ENCODE data around the gene TBC1D22A.

TBC1D22A gene

DNA sequence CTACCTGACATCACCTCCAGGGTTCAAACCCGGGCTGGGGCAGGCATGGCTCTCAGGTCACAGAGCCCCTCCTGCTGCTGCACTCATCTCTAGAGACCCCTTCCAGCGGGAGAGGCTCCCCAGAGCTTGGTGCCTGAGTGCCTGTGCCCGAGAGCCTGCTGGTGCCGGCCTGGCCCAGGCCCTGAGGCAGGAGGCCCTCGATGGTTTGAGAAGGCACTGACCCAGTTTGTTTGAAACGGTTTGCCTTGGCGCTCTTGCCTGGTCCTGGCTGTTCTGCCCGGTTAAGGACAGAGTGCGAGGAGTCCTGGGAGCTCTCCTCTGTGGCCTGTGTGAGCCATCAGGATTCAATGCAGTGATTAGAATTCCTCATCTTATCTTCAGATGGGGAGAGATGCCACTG is 88.9 kb downstream of the TBC1D22A start:
- peaks cover 0 to 3% of the 10 kb centered on the region in 2 donors for H3K36me3 ChIP-seq (ENCODE audit: control insufficient read depth in 2 of 2, insufficient read depth in 2 of 2, low read length in 2 of 2)
- H3K9ac ChIP-seq (ENCODE audit: low read length in 2 of 2) = no peak overlapping the region
- H3K9me3 ChIP-seq (ENCODE audit: control insufficient read depth in 2 of 2, low read length in 2 of 2) = no peaks in the 10 kb centered on the region
- no peak overlapping the region for H3K4me3 ChIP-seq (ENCODE audit: low read length in 2 of 2)
- H3K4me1 ChIP-seq (ENCODE audit: control insufficient read depth, insufficient read depth, low read length) = no peaks in the 10 kb centered on the region
- H3K27ac ChIP-seq (ENCODE audit: low read length) = no peak overlapping the region
- no peaks in the 10 kb centered on the region for H3K27me3 ChIP-seq (ENCODE audit: control insufficient read depth in 1 of 2, insufficient read depth in 2 of 2, low read length in 2 of 2)

GRCh38 chr22:46851941-46852340 is 89.5 kb downstream of the TBC1D22A start:
- Histone ChIP-seq H3K4me3 (ENCODE audit: low read length in 2 of 2) (no peak overlapping the region), H3K36me3 (ENCODE audit: control insufficient read depth in 2 of 2, insufficient read depth in 2 of 2, low read length in 2 of 2) (peaks cover 0 to 3% of the 10 kb centered on the region in 2 donors)

DNA sequence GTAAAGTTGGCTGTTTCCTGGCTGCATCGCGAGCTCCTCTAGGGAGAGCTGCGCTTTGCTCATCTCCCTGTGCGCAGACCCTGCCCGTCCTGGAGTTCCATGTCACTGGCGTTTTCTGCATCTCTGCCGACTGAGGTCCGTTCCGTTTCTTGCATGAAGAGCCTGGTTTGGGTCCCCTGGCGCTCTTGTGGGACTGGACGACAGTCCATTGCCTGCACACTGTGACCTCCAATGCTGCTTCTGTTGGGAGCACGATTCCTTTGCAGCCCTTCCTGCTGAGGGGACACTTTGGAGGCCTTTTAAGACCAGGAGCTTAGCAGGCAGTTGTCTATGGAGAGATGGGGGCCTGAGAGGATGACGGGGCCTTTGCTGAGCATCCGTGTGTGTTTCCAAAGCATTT is 90.3 kb downstream of the TBC1D22A start:
- H3K9me3 ChIP-seq (ENCODE audit: control insufficient read depth in 2 of 2, low read length in 2 of 2) = no peaks in the 10 kb centered on the region
- peaks cover 0 to 3% of the 10 kb centered on the region in 2 donors for H3K36me3 ChIP-seq (ENCODE audit: control insufficient read depth in 2 of 2, insufficient read depth in 2 of 2, low read length in 2 of 2)
- no peak overlapping the region for H3K9ac ChIP-seq (ENCODE audit: low read length in 2 of 2)
- H3K27me3 ChIP-seq (ENCODE audit: control insufficient read depth in 1 of 2, insufficient read depth in 2 of 2, low read length in 2 of 2) = no peaks in the 10 kb centered on the region
- no peak overlapping the region for H3K27ac ChIP-seq (ENCODE audit: low read length)
- H3K4me1 ChIP-seq (ENCODE audit: control insufficient read depth, insufficient read depth, low read length) = no peaks in the 10 kb centered on the region
- H3K4me3 ChIP-seq (ENCODE audit: low read length in 2 of 2) = no peak overlapping the region

More at GRCh38 chr22:46851941-46852340, 89.5 kb downstream of the TBC1D22A start:
- Histone ChIP-seq H3K9me3 (ENCODE audit: control insufficient read depth in 2 of 2, low read length in 2 of 2) (no peaks in the 10 kb centered on the region), H3K4me1 (ENCODE audit: control insufficient read depth, insufficient read depth, low read length) (no peaks in the 10 kb centered on the region), H3K27ac (ENCODE audit: low read length) (no peak overlapping the region), H3K9ac (ENCODE audit: low read length in 2 of 2) (no peak overlapping the region), H3K27me3 (ENCODE audit: control insufficient read depth in 1 of 2, insufficient read depth in 2 of 2, low read length in 2 of 2) (no peaks in the 10 kb centered on the region)

DNA sequence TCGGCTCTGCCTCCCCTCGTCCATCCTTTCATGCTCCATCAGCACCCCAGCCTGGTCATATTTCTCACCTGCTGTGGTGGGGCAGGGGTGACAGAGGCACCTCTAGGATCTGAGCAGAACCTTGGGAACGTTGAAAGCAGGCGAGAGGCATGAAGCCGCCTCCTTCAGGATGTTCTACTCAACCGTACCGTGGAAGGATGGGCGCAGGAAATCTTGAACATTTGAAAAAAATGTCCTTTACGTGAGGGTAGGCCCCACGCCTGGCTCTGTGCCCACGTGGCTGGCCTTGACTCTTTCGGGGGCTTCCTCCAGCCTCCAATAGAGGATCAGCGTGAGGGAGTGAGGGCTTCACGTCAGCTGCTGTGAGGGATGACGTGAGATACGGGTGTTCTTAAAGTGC is 90.7 kb downstream of the TBC1D22A start:
- H3K4me1 ChIP-seq (ENCODE audit: control insufficient read depth, insufficient read depth, low read length) = no peaks in the 10 kb centered on the region
- no peaks in the 10 kb centered on the region for H3K9me3 ChIP-seq (ENCODE audit: control insufficient read depth in 2 of 2, low read length in 2 of 2)
- no peak overlapping the region for H3K27ac ChIP-seq (ENCODE audit: low read length)
- H3K4me3 ChIP-seq (ENCODE audit: low read length in 2 of 2) = no peak overlapping the region
- H3K27me3 ChIP-seq (ENCODE audit: control insufficient read depth in 1 of 2, insufficient read depth in 2 of 2, low read length in 2 of 2) = no peaks in the 10 kb centered on the region
- H3K36me3 ChIP-seq (ENCODE audit: control insufficient read depth in 2 of 2, insufficient read depth in 2 of 2, low read length in 2 of 2) = peaks cover 0 to 3% of the 10 kb centered on the region in 2 donors
- H3K9ac ChIP-seq (ENCODE audit: low read length in 2 of 2) = no peak overlapping the region

GRCh38 chr22:46854125-46854870 is 91.8 kb downstream of the TBC1D22A start:
- H3K9ac ChIP-seq (ENCODE audit: low read length in 2 of 2) = no peak overlapping the region
- H3K4me3 ChIP-seq (ENCODE audit: low read length in 2 of 2) = no peak overlapping the region
- no peak overlapping the region for H3K27ac ChIP-seq (ENCODE audit: low read length)
- H3K9me3 ChIP-seq (ENCODE audit: control insufficient read depth in 2 of 2, low read length in 2 of 2) = no peaks in the 10 kb centered on the region
- H3K4me1 ChIP-seq (ENCODE audit: control insufficient read depth, insufficient read depth, low read length) = no peaks in the 10 kb centered on the region
- H3K27me3 ChIP-seq (ENCODE audit: control insufficient read depth in 1 of 2, insufficient read depth in 2 of 2, low read length in 2 of 2) = no peaks in the 10 kb centered on the region
- H3K36me3 ChIP-seq (ENCODE audit: control insufficient read depth in 2 of 2, insufficient read depth in 2 of 2, low read length in 2 of 2) = peaks cover 0 to 3% of the 10 kb centered on the region in 2 donors

- peaks cover 0 to 3% of the 10 kb centered on the region in 2 donors for H3K36me3 ChIP-seq (ENCODE audit: control insufficient read depth in 2 of 2, insufficient read depth in 2 of 2, low read length in 2 of 2)
- no peaks in the 10 kb centered on the region for H3K27me3 ChIP-seq (ENCODE audit: control insufficient read depth in 1 of 2, insufficient read depth in 2 of 2, low read length in 2 of 2)
- H3K27ac ChIP-seq (ENCODE audit: low read length) = no peak overlapping the region
Measured at GRCh38 chr22:46855681-46856080, 93.2 kb downstream of the TBC1D22A start.

DNA sequence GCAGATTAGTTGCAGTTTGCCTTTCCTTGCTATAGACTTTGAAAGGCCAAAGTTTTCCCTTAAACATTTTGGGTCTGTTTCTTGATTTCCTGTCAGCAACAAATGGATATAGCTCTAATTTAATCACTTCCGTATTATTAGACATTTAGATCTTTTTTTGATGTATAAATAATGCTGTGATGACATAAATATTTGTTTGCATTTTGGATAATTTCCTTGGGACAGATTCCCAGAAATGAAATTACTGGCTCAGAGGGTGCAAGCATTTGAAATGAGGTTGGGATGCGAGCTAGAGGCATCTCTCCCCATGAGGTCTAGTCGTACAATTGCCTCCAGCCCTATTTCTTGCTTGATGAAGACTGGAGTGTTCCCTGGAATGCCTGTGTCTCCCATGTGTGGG is 94.2 kb downstream of the TBC1D22A start:
- H3K27me3 ChIP-seq (ENCODE audit: control insufficient read depth in 1 of 2, insufficient read depth in 2 of 2, low read length in 2 of 2) = no peaks in the 10 kb centered on the region
- H3K9me3 ChIP-seq (ENCODE audit: control insufficient read depth in 2 of 2, low read length in 2 of 2) = no peaks in the 10 kb centered on the region
- H3K4me1 ChIP-seq (ENCODE audit: control insufficient read depth, insufficient read depth, low read length) = no peaks in the 10 kb centered on the region
- H3K36me3 ChIP-seq (ENCODE audit: control insufficient read depth in 2 of 2, insufficient read depth in 2 of 2, low read length in 2 of 2) = peaks cover 0 to 3% of the 10 kb centered on the region in 2 donors
- H3K4me3 ChIP-seq (ENCODE audit: low read length in 2 of 2) = no peak overlapping the region
- no peak overlapping the region for H3K27ac ChIP-seq (ENCODE audit: low read length)
- H3K9ac ChIP-seq (ENCODE audit: low read length in 2 of 2) = no peak overlapping the region

More at GRCh38 chr22:46855681-46856080, 93.2 kb downstream of the TBC1D22A start:
- H3K9me3 ChIP-seq (ENCODE audit: control insufficient read depth in 2 of 2, low read length in 2 of 2) = no peaks in the 10 kb centered on the region
- H3K4me1 ChIP-seq (ENCODE audit: control insufficient read depth, insufficient read depth, low read length) = no peaks in the 10 kb centered on the region
- no peak overlapping the region for H3K9ac ChIP-seq (ENCODE audit: low read length in 2 of 2)
- H3K4me3 ChIP-seq (ENCODE audit: low read length in 2 of 2) = no peak overlapping the region

GRCh38 chr22:46857142-46857884 is 94.9 kb downstream of the TBC1D22A start:
- Histone ChIP-seq H3K36me3 (ENCODE audit: control insufficient read depth in 2 of 2, insufficient read depth in 2 of 2, low read length in 2 of 2) (peaks cover 0 to 3% of the 10 kb centered on the region in 2 donors), H3K4me1 (ENCODE audit: control insufficient read depth, insufficient read depth, low read length) (no peaks in the 10 kb centered on the region), H3K4me3 (ENCODE audit: low read length in 2 of 2) (no peak overlapping the region)

DNA sequence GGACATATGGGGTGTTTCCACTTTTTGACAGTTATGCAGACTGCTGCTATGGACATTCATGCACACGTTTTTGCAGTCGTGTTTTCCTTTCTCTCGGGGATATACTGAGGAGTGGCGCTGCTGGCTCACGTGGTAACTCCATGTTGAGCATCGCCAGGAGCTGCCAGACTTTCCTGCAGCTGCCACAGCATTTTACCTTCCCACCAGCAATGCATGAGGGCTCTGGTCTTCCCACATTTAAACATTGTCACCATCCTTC is 95.4 kb downstream of the TBC1D22A start:
- no peak overlapping the region for H3K9ac ChIP-seq (ENCODE audit: low read length in 2 of 2)
- no peaks in the 10 kb centered on the region for H3K27me3 ChIP-seq (ENCODE audit: control insufficient read depth in 1 of 2, insufficient read depth in 2 of 2, low read length in 2 of 2)
- no peaks in the 10 kb centered on the region for H3K36me3 ChIP-seq (ENCODE audit: control insufficient read depth in 2 of 2, insufficient read depth in 2 of 2, low read length in 2 of 2)
- H3K9me3 ChIP-seq (ENCODE audit: control insufficient read depth in 2 of 2, low read length in 2 of 2) = no peaks in the 10 kb centered on the region
- no peak overlapping the region for H3K27ac ChIP-seq (ENCODE audit: low read length)
- no peaks in the 10 kb centered on the region for H3K4me1 ChIP-seq (ENCODE audit: control insufficient read depth, insufficient read depth, low read length)
- no peak overlapping the region for H3K4me3 ChIP-seq (ENCODE audit: low read length in 2 of 2)

More at GRCh38 chr22:46857142-46857884, 94.9 kb downstream of the TBC1D22A start:
- no peak overlapping the region for H3K9ac ChIP-seq (ENCODE audit: low read length in 2 of 2)
- no peaks in the 10 kb centered on the region for H3K9me3 ChIP-seq (ENCODE audit: control insufficient read depth in 2 of 2, low read length in 2 of 2)
- no peak overlapping the region for H3K27ac ChIP-seq (ENCODE audit: low read length)
- no peaks in the 10 kb centered on the region for H3K27me3 ChIP-seq (ENCODE audit: control insufficient read depth in 1 of 2, insufficient read depth in 2 of 2, low read length in 2 of 2)

- Histone ChIP-seq H3K4me1 (ENCODE audit: control insufficient read depth, insufficient read depth, low read length) (no peaks in the 10 kb centered on the region), H3K27ac (ENCODE audit: low read length) (no peak overlapping the region), H3K27me3 (ENCODE audit: control insufficient read depth in 1 of 2, insufficient read depth in 2 of 2, low read length in 2 of 2) (no peaks in the 10 kb centered on the region), H3K9ac (ENCODE audit: low read length in 2 of 2) (no peak overlapping the region), H3K9me3 (ENCODE audit: control insufficient read depth in 2 of 2, low read length in 2 of 2) (no peaks in the 10 kb centered on the region), H3K4me3 (ENCODE audit: low read length in 2 of 2) (no peak overlapping the region), H3K36me3 (ENCODE audit: control insufficient read depth in 2 of 2, insufficient read depth in 2 of 2, low read length in 2 of 2) (no peaks in the 10 kb centered on the region)
Measured at GRCh38 chr22:46858181-46858771, 95.8 kb downstream of the TBC1D22A start.

DNA sequence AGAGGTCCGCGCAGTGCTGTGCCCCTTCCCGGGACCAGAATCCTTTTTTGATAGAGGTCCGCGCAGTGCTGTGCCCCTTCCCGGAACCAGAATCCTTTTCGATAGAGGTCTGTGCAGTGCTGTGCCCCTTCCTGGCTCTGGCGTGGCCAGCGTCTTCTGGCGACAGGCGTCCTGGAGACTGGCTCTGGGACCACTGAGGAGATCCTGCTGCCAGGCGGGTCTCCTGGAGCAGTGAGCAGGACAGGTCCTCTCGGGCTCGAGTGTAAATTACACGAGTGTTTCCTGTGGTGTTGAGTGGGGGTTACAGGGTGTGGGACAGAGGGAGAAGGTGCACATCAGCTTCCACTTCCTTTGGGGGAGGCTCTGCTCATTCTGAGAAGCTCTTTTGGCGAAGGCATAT is 98.1 kb downstream of the TBC1D22A start:
- no peaks in the 10 kb centered on the region for H3K4me1 ChIP-seq (ENCODE audit: control insufficient read depth, insufficient read depth, low read length)
- no peaks in the 10 kb centered on the region for H3K9me3 ChIP-seq (ENCODE audit: control insufficient read depth in 2 of 2, low read length in 2 of 2)
- no peaks in the 10 kb centered on the region for H3K36me3 ChIP-seq (ENCODE audit: control insufficient read depth in 2 of 2, insufficient read depth in 2 of 2, low read length in 2 of 2)
- H3K4me3 ChIP-seq (ENCODE audit: low read length in 2 of 2) = no peak overlapping the region
- no peak overlapping the region for H3K9ac ChIP-seq (ENCODE audit: low read length in 2 of 2)
- no peak overlapping the region for H3K27ac ChIP-seq (ENCODE audit: low read length)
- H3K27me3 ChIP-seq (ENCODE audit: control insufficient read depth in 1 of 2, insufficient read depth in 2 of 2, low read length in 2 of 2) = no peaks in the 10 kb centered on the region
